Stomach (tissue), 9 donors: ENCODE results near the gene STK32C. TPM values are rescaled to one million over a fixed set of nuclear protein-coding genes. Genes with fewer than 3 reads are reported as not detected.

Experiments used
- DNase-seq, 2 donors: peaks; one replicate each; pipeline versions ENCODE4 v3.0.0 to v3.0.0-alpha.2; 2013 to 2019
- H3K27ac ChIP-seq, 5 donors: fragments of 200-600 bp in 4 of 5; sonication (generic) in 4 of 5; one replicate each; pipeline ENCODE4 v1.5.1; 2013 to 2019; ENCODE audit warnings: mild to moderate bottlenecking in 1 of 5, moderate library complexity in 1 of 5
- H3K27me3 ChIP-seq, 3 donors: fragments of 200-600 bp; sonication (generic); one replicate each; pipeline ENCODE4 v1.5.1; 2017 to 2019; ENCODE audit warnings: mixed run types in 1 of 3
- H3K36me3 ChIP-seq, 4 donors: fragments of 200-600 bp; sonication (generic); 1 replicate in 3 of 4; 2 replicates in 1 of 4; pipeline ENCODE4 v1.5.1; 2016 to 2019
- H3K4me1 ChIP-seq, 4 donors: fragments of 200-600 bp; sonication (generic); one replicate each; pipeline ENCODE4 v1.5.1; 2016 to 2019
- H3K4me3 ChIP-seq, 4 donors: fragments of 200-600 bp; sonication (generic) in 3 of 4; one replicate each; pipeline ENCODE4 v1.5.1; 2016 to 2019; ENCODE audit warnings: mild to moderate bottlenecking in 1 of 4
- H3K9me3 ChIP-seq, 4 donors: fragments of 200-600 bp; sonication (generic); one replicate each; pipeline ENCODE4 v1.5.1; 2016 to 2019
- CTCF ChIP-seq, 7 experiments: fragments of 450-650 bp in 4 of 7; fragments of 200-600 bp in 3 of 7; sonication (generic) in 3 of 7; IDR thresholded peaks; one replicate each; pipeline ENCODE4 v1.5.1; 2016 to 2019; ENCODE audit warnings: antibody characterized with exemption in 7 of 7, control low read depth in 2 of 7, mild to moderate bottlenecking in 1 of 7
- EP300 ChIP-seq: sonication (generic); formaldehyde crosslinking; IDR thresholded peaks from one replicate; pipeline ENCODE4 v1.6.1; 2017; ENCODE audit warnings: antibody characterized with exemption
- POLR2A ChIP-seq, 4 donors: fragments of 450-650 bp; IDR thresholded peaks; one replicate each; pipeline ENCODE4 v1.6.1; 2016; ENCODE audit warnings: antibody characterized with exemption in 4 of 4, control low read depth in 2 of 4, mild to moderate bottlenecking in 1 of 4, moderate library complexity in 1 of 4
- POLR2AphosphoS5 ChIP-seq, 3 donors: sonication (generic); formaldehyde crosslinking; IDR thresholded peaks; one replicate each; pipeline ENCODE4 v1.6.1; 2016; ENCODE audit warnings: antibody characterized with exemption in 3 of 3
- WGBS, 5 donors: extraction: QIAGEN DNeasy Blood & Tissue Kit in 3 of 5; methylation state at CpG; one replicate each; pipeline versions ENCODE4 v1.1.5 to v1.1.7; 2013 to 2018; 5-methylcytosine and 5-hydroxymethylcytosine counted together
- intact Hi-C: fragments of 100-400 bp; cut with DNase I; formaldehyde crosslinking; loops from one replicate; pipeline ENCODE4 v1.15.1; 2023; ENCODE audit warnings: low total_unique reads
- polyA plus RNA-seq, 3 donors: library from polyadenylated mRNA; stranded (reverse); fragments of 200-250 nt; gene quantifications; one replicate each; pipeline ENCODE4 v1.2.3, GENCODE V29; 2013
- total RNA-seq, 5 donors: library from RNA; depleted of rRNA; stranded (reverse); fragments of >200 nt; gene quantifications; one replicate each; pipeline versions ENCODE4 v1.1.0 to v1.2.3, GENCODE V29; 2014 to 2016
- donor health status: healthy with polysubstance abuse.
- donor health status: Bipolar disorder and iron deficiency.
- donor health status: healthy.

Gene STK32C
- total and polyA plus RNA-seq, 8 donors, result 1.6 to 71.0 (median 7.9) TPM; not detected in 1

GRCh38 chr10:132198068-132198370, 109.7 kb downstream of the STK32C start:
- Histone ChIP-seq H3K27ac (no peak overlapping the region), H3K36me3 (no peaks in the 10 kb centered on the region), H3K9me3 (no peaks in the 10 kb centered on the region), H3K4me3 (no peak overlapping the region), H3K4me1 (no peaks in the 10 kb centered on the region), H3K27me3 (peaks cover 0 to 32% (median 0%) of the 10 kb centered on the region in 3 donors)
- intact Hi-C loops, result no loop called here
- DNase-seq, result no peak
- TF ChIP-seq POLR2A (IDR thresholded peaks at IDR 0.05), result no peak
- TF ChIP-seq POLR2AphosphoS5 (IDR thresholded peaks at IDR 0.05), result no peak
- TF ChIP-seq CTCF (IDR thresholded peaks at IDR 0.05), result no peak
- no peak for TF ChIP-seq EP300
- WGBS, 5 donors, result 63 to 82% (median 75%) methylated on average over 3 of the region's 3 CpGs

- H3K27me3 ChIP-seq, result peaks cover 0 to 34% (median 0%) of the 10 kb centered on the region in 3 donors
- H3K36me3 ChIP-seq, result no peaks in the 10 kb centered on the region
- H3K4me3 ChIP-seq, result no peak overlapping the region
- no peaks in the 10 kb centered on the region for H3K9me3 ChIP-seq
- WGBS, 5 donors, result 82 to 85% (median 84%) methylated on average over 7 to 25 of the region's 25 CpGs
- intact Hi-C loops, result no loop called here
- no peak overlapping the region for H3K27ac ChIP-seq
- no peaks in the 10 kb centered on the region for H3K4me1 ChIP-seq
- DNase-seq, result no peak
- no peak for TF ChIP-seq POLR2AphosphoS5 (IDR thresholded peaks at IDR 0.05)
- TF ChIP-seq POLR2A (IDR thresholded peaks at IDR 0.05), result no peak
- TF ChIP-seq EP300, result no peak
- TF ChIP-seq CTCF (IDR thresholded peaks at IDR 0.05), result no peak
Observed at GRCh38 chr10:132197271-132198067, 110.3 kb downstream of the STK32C start.

GRCh38 chr10:132196178-132197113, 111.3 kb downstream of the STK32C start:
- H3K9me3 ChIP-seq, result no peaks in the 10 kb centered on the region
- no peaks in the 10 kb centered on the region for H3K4me1 ChIP-seq
- H3K36me3 ChIP-seq, result no peaks in the 10 kb centered on the region
- no peak for DNase-seq
- intact Hi-C loops, result no loop called here
- no peak overlapping the region for H3K27ac ChIP-seq
- 80 to 88% (median 87%) methylated on average over 21 to 30 of the region's 30 CpGs for WGBS, 5 donors
- peaks cover 0 to 36% (median 0%) of the 10 kb centered on the region in 3 donors for H3K27me3 ChIP-seq
- TF ChIP-seq EP300, result no peak
- TF ChIP-seq POLR2A (IDR thresholded peaks at IDR 0.05), result no peak
- no peak for TF ChIP-seq CTCF (IDR thresholded peaks at IDR 0.05)
- no peak for TF ChIP-seq POLR2AphosphoS5 (IDR thresholded peaks at IDR 0.05)
- no peak overlapping the region for H3K4me3 ChIP-seq

GRCh38 chr10:132195366-132196075, 112.2 kb downstream of the STK32C start:
- no peak overlapping the region for H3K27ac ChIP-seq
- peaks cover 0 to 36% (median 0%) of the 10 kb centered on the region in 3 donors for H3K27me3 ChIP-seq
- no peaks in the 10 kb centered on the region for H3K36me3 ChIP-seq
- no peaks in the 10 kb centered on the region for H3K4me1 ChIP-seq
- intact Hi-C loops, result no loop called here
- no peak overlapping the region for H3K4me3 ChIP-seq
- 81 to 89% (median 87%) methylated on average over 6 to 13 of the region's 13 CpGs for WGBS, 5 donors
- no peak for TF ChIP-seq POLR2A (IDR thresholded peaks at IDR 0.05)
- TF ChIP-seq EP300, result no peak
- TF ChIP-seq POLR2AphosphoS5 (IDR thresholded peaks at IDR 0.05), result no peak
- TF ChIP-seq CTCF (IDR thresholded peaks at IDR 0.05), result no peak
- DNase-seq, result no peak
- no peaks in the 10 kb centered on the region for H3K9me3 ChIP-seq
